HS-27A (cell line): ENCODE measurements around the gene PBX4.

Experiments
- DNase-seq: peaks from one replicate; pipeline ENCODE4 v3.0.0-alpha.2; 2012; ENCODE audit warnings: low read depth, missing footprints

PBX4 gene

GRCh38 chr19:19587771-19588170, 30.7 kb downstream of the PBX4 start:
- DNase-seq, result no peak

GRCh38 chr19:19584356-19584755, 34.1 kb downstream of the PBX4 start:
- DNase-seq, result no peak

GRCh38 chr19:19582471-19582870, 36.0 kb downstream of the PBX4 start:
- no peak for DNase-seq

- no peak for DNase-seq
These were observed 37.1 kb downstream of the PBX4 start for GRCh38 chr19:19581391-19581790.

- no peak for DNase-seq
These were observed 38.1 kb downstream of the PBX4 start for GRCh38 chr19:19580418-19580817.

GRCh38 chr19:19579533-19580361, 38.7 kb downstream of the PBX4 start:
- DNase-seq, result no peak

GRCh38 chr19:19578252-19578651, 40.2 kb downstream of the PBX4 start:
- DNase-seq, result no peak

- DNase-seq, result no peak
These were observed 43.1 kb downstream of the PBX4 start for GRCh38 chr19:19575411-19575810.

- no peak for DNase-seq
These were observed 47.3 kb downstream of the PBX4 start for GRCh38 chr19:19571071-19571786.

GRCh38 chr19:19570571-19570970, 47.9 kb downstream of the PBX4 start:
- no peak for DNase-seq

GRCh38 chr19:19568802-19569756, 49.4 kb downstream of the PBX4 start:
- no peak for DNase-seq

- DNase-seq, result no peak
These were observed 51.1 kb downstream of the PBX4 start for GRCh38 chr19:19567391-19567790.

- DNase-seq, result no peak
These were observed 52.2 kb downstream of the PBX4 start for GRCh38 chr19:19566306-19566705.

GRCh38 chr19:19563348-19563848, 55.1 kb downstream of the PBX4 start:
- no peak for DNase-seq

- DNase-seq, result no peak
These were observed 55.7 kb downstream of the PBX4 start for GRCh38 chr19:19562665-19563347.

- no peak for DNase-seq
These were observed 56.4 kb downstream of the PBX4 start for GRCh38 chr19:19561946-19562664.

- DNase-seq, result no peak
These were observed 58.6 kb downstream of the PBX4 start for GRCh38 chr19:19559931-19560330.

- DNase-seq, result no peak
These were observed 59.9 kb downstream of the PBX4 start for GRCh38 chr19:19558636-19559035.

- no peak for DNase-seq
These were observed 60.4 kb downstream of the PBX4 start for GRCh38 chr19:19558055-19558454.

GRCh38 chr19:19554074-19555023, 64.1 kb downstream of the PBX4 start:
- no peak for DNase-seq
